A549 (cell line): Measurements from ENCODE around the gene F5.

Source experiments
- CTCF ChIP-seq: fragments of >200 bp; sonication (Bioruptor Twin); formaldehyde crosslinking; IDR thresholded peaks from 3 replicates; pipeline ENCODE4 v1.5.1; 2016
- JUN ChIP-seq, 2 experiments: fragments of >200 bp; sonication (Bioruptor Twin); formaldehyde crosslinking; IDR thresholded peaks; 2 replicates in 1 of 2; 3 replicates in 1 of 2; pipeline ENCODE4 v1.6.1; 2016 to 2017
- MAZ ChIP-seq: fragments of 150-350 bp; IDR thresholded peaks from 2 replicates; pipeline ENCODE4 v1.6.1; 2014; ENCODE audit warnings: antibody characterized with exemption, low read depth, low read length, borderline replicate concordance
- MYC ChIP-seq: IDR thresholded peaks from 2 replicates; pipeline ENCODE4 v1.6.1; 2012; ENCODE audit warnings: mild to moderate bottlenecking, inconsistent platforms, low read length, improper control_type of control experiment, borderline replicate concordance
- POLR2A ChIP-seq: IDR thresholded peaks from 2 replicates; pipeline ENCODE4 v1.6.1; 2012; ENCODE audit warnings: mild to moderate bottlenecking, low read length

DNA sequence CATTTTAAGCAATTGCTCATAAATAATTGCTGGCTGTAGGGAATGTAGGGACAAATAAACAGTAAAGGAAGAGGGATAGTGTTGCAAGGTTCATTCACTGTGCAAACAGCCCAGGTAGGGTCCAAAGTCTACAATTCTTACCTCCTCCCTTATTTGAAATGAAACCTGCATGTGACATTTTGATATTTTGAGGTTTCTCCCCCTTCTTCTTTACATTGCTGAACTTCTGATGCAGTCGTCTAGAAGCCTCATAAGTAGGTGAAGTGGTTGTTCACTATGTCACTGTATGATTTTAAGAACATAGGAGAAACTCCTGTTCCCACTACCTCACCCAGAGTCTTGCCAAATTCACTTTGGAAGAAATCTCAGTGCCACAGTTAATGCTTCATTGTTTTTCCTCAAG is 16.1 kb downstream of the F5 start:
- TF ChIP-seq MAZ: no peak
- TF ChIP-seq POLR2A: no peak
- no peak for TF ChIP-seq CTCF
- no peak for TF ChIP-seq JUN (IDR thresholded peaks at IDR 0.05)
- no peak for TF ChIP-seq MYC
